HG02973 (cell line): Measurements from ENCODE around the gene MAPKAPK2.

Experiments used
- ATAC-seq: cut with Tn5 transposase; IDR thresholded peaks from one replicate; pipeline ENCODE4 v1.9.1; 2021; ENCODE audit warnings: moderate library complexity; ENCODE audit not compliant: unreplicated experiment

The MAPKAPK2 gene

GRCh38 chr1:206660136-206660535 is 24.6 kb upstream of the MAPKAPK2 start:
- ATAC-seq: no peak

GRCh38 chr1:206661161-206661820 is 23.4 kb upstream of the MAPKAPK2 start:
- no peak for ATAC-seq

GRCh38 chr1:206662396-206663092 is 22.2 kb upstream of the MAPKAPK2 start:
- ATAC-seq: no peak

GRCh38 chr1:206663362-206663761 is 21.3 kb upstream of the MAPKAPK2 start:
- ATAC-seq: no peak

- ATAC-seq: no peak
These were observed 20.7 kb upstream of the MAPKAPK2 start for GRCh38 chr1:206663832-206664652.

GRCh38 chr1:206664740-206665139 is 20.0 kb upstream of the MAPKAPK2 start:
- ATAC-seq: no peak

- no peak for ATAC-seq
These were observed 18.6 kb upstream of the MAPKAPK2 start for GRCh38 chr1:206666031-206666561.

GRCh38 chr1:206666954-206667665 is 17.6 kb upstream of the MAPKAPK2 start:
- no peak for ATAC-seq

- no peak for ATAC-seq
These were observed 16.4 kb upstream of the MAPKAPK2 start for GRCh38 chr1:206668351-206668750.

GRCh38 chr1:206668874-206669410 is 15.8 kb upstream of the MAPKAPK2 start:
- ATAC-seq: no peak

- no peak for ATAC-seq
These were observed 12.6 kb upstream of the MAPKAPK2 start for GRCh38 chr1:206672011-206672688.

GRCh38 chr1:206672844-206673758 is 11.6 kb upstream of the MAPKAPK2 start:
- ATAC-seq: no peak

GRCh38 chr1:206674236-206674635 is 10.5 kb upstream of the MAPKAPK2 start:
- no peak for ATAC-seq

GRCh38 chr1:206674745-206675175 is 9.9 kb upstream of the MAPKAPK2 start:
- ATAC-seq: no peak

GRCh38 chr1:206676499-206676898 is 8.2 kb upstream of the MAPKAPK2 start:
- ATAC-seq: no peak

- ATAC-seq: no peak
These were observed 6.2 kb upstream of the MAPKAPK2 start for GRCh38 chr1:206678490-206678889.

GRCh38 chr1:206679738-206680211 is 4.9 kb upstream of the MAPKAPK2 start:
- peak; percentile 73 for ATAC-seq

GRCh38 chr1:206680279-206680678 is 4.4 kb upstream of the MAPKAPK2 start:
- ATAC-seq: no peak

GRCh38 chr1:206681359-206681758 is 3.3 kb upstream of the MAPKAPK2 start:
- ATAC-seq: no peak
